Measurements from ENCODE around the gene FAM53B.

Gene FAM53B

GRCh38 chr10:124692100-124692446 lies 52.1 kb downstream of the FAM53B start:
- DNase-seq (ENCODE audit: extremely low read depth, low read depth) = no peak
- no peak for TF ChIP-seq CTCF (IDR thresholded peaks at IDR 0.05; ENCODE audit: low read depth, low read length)

- TF ChIP-seq CTCF (IDR thresholded peaks at IDR 0.05; ENCODE audit: low read depth, low read length) = no peak
- no peak for DNase-seq (ENCODE audit: extremely low read depth, low read depth)
Measured at GRCh38 chr10:124691421-124692099, 52.6 kb downstream of the FAM53B start.

- DNase-seq (ENCODE audit: extremely low read depth, low read depth) = no peak
- no peak for TF ChIP-seq CTCF (IDR thresholded peaks at IDR 0.05; ENCODE audit: low read depth, low read length)
Measured at GRCh38 chr10:124691002-124691401, 53.2 kb downstream of the FAM53B start.

GRCh38 chr10:124689911-124690498 lies 54.2 kb downstream of the FAM53B start:
- no peak for DNase-seq (ENCODE audit: extremely low read depth, low read depth)
- TF ChIP-seq CTCF (IDR thresholded peaks at IDR 0.05; ENCODE audit: low read depth, low read length) = no peak

GRCh38 chr10:124688889-124689670 lies 55.1 kb downstream of the FAM53B start:
- DNase-seq (ENCODE audit: extremely low read depth, low read depth) = no peak
- no peak for TF ChIP-seq CTCF (IDR thresholded peaks at IDR 0.05; ENCODE audit: low read depth, low read length)

GRCh38 chr10:124688386-124688785 lies 55.8 kb downstream of the FAM53B start:
- no peak for TF ChIP-seq CTCF (IDR thresholded peaks at IDR 0.05; ENCODE audit: low read depth, low read length)
- no peak for DNase-seq (ENCODE audit: extremely low read depth, low read depth)

Data from AG09319 (cell line).